Kidney (tissue), 14 donors: ENCODE measurements around the gene REEP2. TPM values are rescaled to one million over a fixed set of nuclear protein-coding genes. Genes with fewer than 3 reads are reported as not detected.
A peak's percentile ranks its signal among the peaks of the same experiment; 100 is the strongest.

Experiments
- DNase-seq, 5 donors: peaks; one replicate each; pipeline ENCODE4 v3.0.0-alpha.2; 2013 to 2020
- FAIRE-seq: peaks from 2 replicates; lab custom pipeline; 2012; peaks lifted over from hg19 to GRCh38; lab: Jason Lieb, UNC
- H3K27ac ChIP-seq, 2 donors: one replicate each; pipeline ENCODE4 v1.7.0; 2013; ENCODE audit warnings: low read depth in 2 of 2, low read length in 2 of 2, inconsistent platforms in 1 of 2
- H3K27me3 ChIP-seq: one replicate; pipeline ENCODE4 v1.7.1; 2013; ENCODE audit warnings: low read length, inconsistent platforms; ENCODE audit not compliant: control insufficient read depth, insufficient read depth
- H3K36me3 ChIP-seq, 3 donors: one replicate each; pipeline versions ENCODE4 v1.7.0 to v1.7.1; 2013; ENCODE audit warnings: low read length in 3 of 3, control low read depth in 1 of 3, inconsistent platforms in 1 of 3; ENCODE audit not compliant: insufficient read depth in 3 of 3, control insufficient read depth in 2 of 3
- H3K4me1 ChIP-seq, 3 donors: one replicate each; pipeline versions ENCODE4 v1.7.0 to v1.7.1; 2013; ENCODE audit warnings: low read length in 3 of 3, inconsistent platforms in 1 of 3, low read depth in 1 of 3; ENCODE audit not compliant: control insufficient read depth in 2 of 3, insufficient read depth in 2 of 3
- H3K4me3 ChIP-seq, 3 donors: one replicate each; pipeline versions ENCODE4 v1.7.0 to v1.8.1; 2013; ENCODE audit warnings: low read length in 3 of 3, control low read depth in 1 of 3, inconsistent platforms in 1 of 3
- H3K9ac ChIP-seq, 3 donors: one replicate each; pipeline versions ENCODE4 v1.7.0 to v1.7.1; 2013; ENCODE audit warnings: low read length in 3 of 3, control low read depth in 1 of 3, inconsistent platforms in 1 of 3
- H3K9me3 ChIP-seq, 3 donors: one replicate each; pipeline versions ENCODE4 v1.7.0 to v1.7.1; 2013; ENCODE audit warnings: low read length in 3 of 3, control low read depth in 1 of 3, inconsistent platforms in 1 of 3; ENCODE audit not compliant: control insufficient read depth in 2 of 3, insufficient read depth in 1 of 3
- intact Hi-C: fragments of 100-400 bp; cut with DNase I; formaldehyde crosslinking; loops from one replicate; pipeline ENCODE4 v1.11.1; 2022
- polyA plus RNA-seq: library from polyadenylated mRNA; stranded (reverse); fragments of 350-450 nt; fragmentation: Illumina TruSeq; extraction: RNeasy Lipid Tissue Mini Kit (QIAGEN cat#74804); gene quantifications from one replicate; pipeline ENCODE4 v1.2.3, GENCODE V29; 2014; ENCODE audit warnings: low read depth, low replicate concordance; ENCODE audit not compliant: insufficient read depth
- total RNA-seq: library from RNA; stranded (reverse); fragmentation: NEBNext Ultra II Directional; extraction: Animal tissue kit (Norgen Biotek cat#: 25700); gene quantifications from one replicate; pipeline ENCODE4 v1.2.1, GENCODE V29; 2021
- TF ChIP-seq, protein P1 (sequence below): IDR thresholded peaks from 3 replicates; pipeline ENCODE4 v1.5.1; 2012; ENCODE audit warnings: mild to moderate bottlenecking, moderate library complexity, borderline replicate concordance; ENCODE audit not compliant: insufficient read depth; ENCODE audit errors: extremely low read depth
- donor health status: control.
- donor health status: control.
- donor health status: control.
- donor health status: control.
- donor health status: control.
- donor health status: DM: yes; HTN: yes; CAD: no.
- donor health status: Normal renal cell carcinoma (clear cell type).

The REEP2 gene
- total and polyA plus RNA-seq, 2 donors from 2014 or later, result 1.9 to 8.8 TPM

DNA sequence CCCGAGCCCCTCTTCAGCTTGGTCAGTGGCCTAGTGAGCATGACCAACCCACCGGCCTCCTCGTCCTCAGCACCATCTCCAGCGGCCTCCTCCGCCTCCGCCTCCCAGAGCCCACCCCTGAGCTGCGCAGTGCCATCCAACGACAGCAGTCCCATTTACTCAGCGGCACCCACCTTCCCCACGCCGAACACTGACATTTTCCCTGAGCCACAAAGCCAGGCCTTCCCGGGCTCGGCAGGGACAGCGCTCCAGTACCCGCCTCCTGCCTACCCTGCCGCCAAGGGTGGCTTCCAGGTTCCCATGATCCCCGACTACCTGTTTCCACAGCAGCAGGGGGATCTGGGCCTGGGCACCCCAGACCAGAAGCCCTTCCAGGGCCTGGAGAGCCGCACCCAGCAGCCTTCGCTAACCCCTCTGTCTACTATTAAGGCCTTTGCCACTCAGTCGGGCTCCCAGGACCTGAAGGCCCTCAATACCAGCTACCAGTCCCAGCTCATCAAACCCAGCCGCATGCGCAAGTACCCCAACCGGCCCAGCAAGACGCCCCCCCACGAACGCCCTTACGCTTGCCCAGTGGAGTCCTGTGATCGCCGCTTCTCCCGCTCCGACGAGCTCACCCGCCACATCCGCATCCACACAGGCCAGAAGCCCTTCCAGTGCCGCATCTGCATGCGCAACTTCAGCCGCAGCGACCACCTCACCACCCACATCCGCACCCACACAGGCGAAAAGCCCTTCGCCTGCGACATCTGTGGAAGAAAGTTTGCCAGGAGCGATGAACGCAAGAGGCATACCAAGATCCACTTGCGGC lies 28.2 kb downstream of the REEP2 start:
- DNase-seq, result peak in 2 of 5 donors; percentile 76 to 80
- intact Hi-C loops, result no loop called here
- peak overlapping the region in 1 of 2 donors; percentile 60 for H3K27ac ChIP-seq

GRCh38 chr5:138467711-138468132 lies 28.9 kb downstream of the REEP2 start:
- Histone ChIP-seq H3K27me3 (no peaks in the 10 kb centered on the region), H3K9me3 (no peaks in the 10 kb centered on the region), H3K4me1 (peaks cover 0 to 13% (median 6%) of the 10 kb centered on the region in 3 donors), H3K27ac (no peak overlapping the region), H3K9ac (no peak overlapping the region), H3K4me3 (peak overlapping the region; percentile 41 to 88 (median 78)), H3K36me3 (peaks cover 2 to 23% (median 6%) of the 10 kb centered on the region in 3 donors)
- TF ChIP-seq, protein P1, sequence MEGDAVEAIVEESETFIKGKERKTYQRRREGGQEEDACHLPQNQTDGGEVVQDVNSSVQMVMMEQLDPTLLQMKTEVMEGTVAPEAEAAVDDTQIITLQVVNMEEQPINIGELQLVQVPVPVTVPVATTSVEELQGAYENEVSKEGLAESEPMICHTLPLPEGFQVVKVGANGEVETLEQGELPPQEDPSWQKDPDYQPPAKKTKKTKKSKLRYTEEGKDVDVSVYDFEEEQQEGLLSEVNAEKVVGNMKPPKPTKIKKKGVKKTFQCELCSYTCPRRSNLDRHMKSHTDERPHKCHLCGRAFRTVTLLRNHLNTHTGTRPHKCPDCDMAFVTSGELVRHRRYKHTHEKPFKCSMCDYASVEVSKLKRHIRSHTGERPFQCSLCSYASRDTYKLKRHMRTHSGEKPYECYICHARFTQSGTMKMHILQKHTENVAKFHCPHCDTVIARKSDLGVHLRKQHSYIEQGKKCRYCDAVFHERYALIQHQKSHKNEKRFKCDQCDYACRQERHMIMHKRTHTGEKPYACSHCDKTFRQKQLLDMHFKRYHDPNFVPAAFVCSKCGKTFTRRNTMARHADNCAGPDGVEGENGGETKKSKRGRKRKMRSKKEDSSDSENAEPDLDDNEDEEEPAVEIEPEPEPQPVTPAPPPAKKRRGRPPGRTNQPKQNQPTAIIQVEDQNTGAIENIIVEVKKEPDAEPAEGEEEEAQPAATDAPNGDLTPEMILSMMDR, result no peak
- FAIRE-seq, result no peak
- intact Hi-C loops, result no loop called here
- DNase-seq, result no peak

More for the DNA sequence above, 28.2 kb downstream of the REEP2 start:
- no peaks in the 10 kb centered on the region for H3K9me3 ChIP-seq
- peak overlapping the region; percentile 54 to 88 (median 78) for H3K4me3 ChIP-seq
- TF ChIP-seq, protein P1, result no peak
- H3K27me3 ChIP-seq, result no peaks in the 10 kb centered on the region
- peaks cover 0 to 13% (median 6%) of the 10 kb centered on the region in 3 donors for H3K4me1 ChIP-seq
- peak overlapping the region; percentile 18 to 89 (median 43) for H3K9ac ChIP-seq
- FAIRE-seq, result no peak
- H3K36me3 ChIP-seq, result peaks cover 2 to 23% (median 6%) of the 10 kb centered on the region in 3 donors

DNA sequence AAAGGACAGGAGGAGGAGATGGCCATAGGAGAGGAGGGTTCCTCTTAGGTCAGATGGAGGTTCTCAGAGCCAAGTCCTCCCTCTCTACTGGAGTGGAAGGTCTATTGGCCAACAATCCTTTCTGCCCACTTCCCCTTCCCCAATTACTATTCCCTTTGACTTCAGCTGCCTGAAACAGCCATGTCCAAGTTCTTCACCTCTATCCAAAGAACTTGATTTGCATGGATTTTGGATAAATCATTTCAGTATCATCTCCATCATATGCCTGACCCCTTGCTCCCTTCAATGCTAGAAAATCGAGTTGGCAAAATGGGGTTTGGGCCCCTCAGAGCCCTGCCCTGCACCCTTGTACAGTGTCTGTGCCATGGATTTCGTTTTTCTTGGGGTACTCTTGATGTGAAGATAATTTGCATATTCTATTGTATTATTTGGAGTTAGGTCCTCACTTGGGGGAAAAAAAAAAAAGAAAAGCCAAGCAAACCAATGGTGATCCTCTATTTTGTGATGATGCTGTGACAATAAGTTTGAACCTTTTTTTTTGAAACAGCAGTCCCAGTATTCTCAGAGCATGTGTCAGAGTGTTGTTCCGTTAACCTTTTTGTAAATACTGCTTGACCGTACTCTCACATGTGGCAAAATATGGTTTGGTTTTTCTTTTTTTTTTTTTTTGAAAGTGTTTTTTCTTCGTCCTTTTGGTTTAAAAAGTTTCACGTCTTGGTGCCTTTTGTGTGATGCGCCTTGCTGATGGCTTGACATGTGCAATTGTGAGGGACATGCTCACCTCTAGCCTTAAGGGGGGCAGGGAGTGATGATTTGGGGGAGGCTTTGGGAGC lies 29.5 kb downstream of the REEP2 start:
- H3K9me3 ChIP-seq, result no peaks in the 10 kb centered on the region
- H3K36me3 ChIP-seq, result peaks cover 2 to 23% (median 6%) of the 10 kb centered on the region in 3 donors
- H3K4me3 ChIP-seq, result peak overlapping the region; percentile 41 to 88 (median 78)
- H3K27me3 ChIP-seq, result no peaks in the 10 kb centered on the region
- H3K9ac ChIP-seq, result no peak overlapping the region
- FAIRE-seq, result peak; percentile 50
- intact Hi-C loops, result no loop called here
- TF ChIP-seq, protein P1, result no peak
- H3K4me1 ChIP-seq, result peaks cover 0 to 12% (median 3%) of the 10 kb centered on the region in 3 donors
- no peak for DNase-seq
- H3K27ac ChIP-seq, result no peak overlapping the region
